ENCODE results near the gene PLCD3. TPM values are rescaled to one million over a fixed set of nuclear protein-coding genes. Genes with fewer than 3 reads are reported as not detected.

PLCD3 gene
- total and polyA plus RNA-seq, 10 donors: 1.5 to 9.9 (median 6.3) TPM

- no peaks in the 10 kb centered on the region for H3K9me3 ChIP-seq
- WGBS, 5 donors: 20 to 34% (median 22%) methylated on average over 25 to 71 of the region's 71 CpGs
- peaks cover 16 to 56% (median 46%) of the 10 kb centered on the region in 6 donors for H3K4me1 ChIP-seq
- intact Hi-C loops (cut with DNase I; ENCODE audit: low total_unique reads): no loop called here
- peak; percentile 87 for DNase-seq
- H3K4me3 ChIP-seq: peak overlapping the region; percentile 12 to 67 (median 40)
- no peaks in the 10 kb centered on the region for H3K27me3 ChIP-seq (replicated peaks in 1 of 7)
- H3K36me3 ChIP-seq: peaks cover 0 to 6% (median 0%) of the 10 kb centered on the region in 6 donors
- TF ChIP-seq POLR2AphosphoS5 (IDR thresholded peaks at IDR 0.05): peak in 2 of 3 donors; percentile 38 to 69
- TF ChIP-seq POLR2A (IDR thresholded peaks at IDR 0.05): no peak
- H3K27ac ChIP-seq: peak overlapping the region; percentile 85 to 91 (median 90)
Measured at GRCh38 chr17:45144199-45145034, 12.1 kb upstream of the PLCD3 start.

GRCh38 chr17:45143767-45144198 is 11.5 kb upstream of the PLCD3 start:
- TF ChIP-seq, protein P1, sequence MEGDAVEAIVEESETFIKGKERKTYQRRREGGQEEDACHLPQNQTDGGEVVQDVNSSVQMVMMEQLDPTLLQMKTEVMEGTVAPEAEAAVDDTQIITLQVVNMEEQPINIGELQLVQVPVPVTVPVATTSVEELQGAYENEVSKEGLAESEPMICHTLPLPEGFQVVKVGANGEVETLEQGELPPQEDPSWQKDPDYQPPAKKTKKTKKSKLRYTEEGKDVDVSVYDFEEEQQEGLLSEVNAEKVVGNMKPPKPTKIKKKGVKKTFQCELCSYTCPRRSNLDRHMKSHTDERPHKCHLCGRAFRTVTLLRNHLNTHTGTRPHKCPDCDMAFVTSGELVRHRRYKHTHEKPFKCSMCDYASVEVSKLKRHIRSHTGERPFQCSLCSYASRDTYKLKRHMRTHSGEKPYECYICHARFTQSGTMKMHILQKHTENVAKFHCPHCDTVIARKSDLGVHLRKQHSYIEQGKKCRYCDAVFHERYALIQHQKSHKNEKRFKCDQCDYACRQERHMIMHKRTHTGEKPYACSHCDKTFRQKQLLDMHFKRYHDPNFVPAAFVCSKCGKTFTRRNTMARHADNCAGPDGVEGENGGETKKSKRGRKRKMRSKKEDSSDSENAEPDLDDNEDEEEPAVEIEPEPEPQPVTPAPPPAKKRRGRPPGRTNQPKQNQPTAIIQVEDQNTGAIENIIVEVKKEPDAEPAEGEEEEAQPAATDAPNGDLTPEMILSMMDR (IDR thresholded peaks at IDR 0.05 in 8 of 11, conservative IDR thresholded peaks at IDR 0.05 in 3 of 11): no peak
- TF ChIP-seq POLR2AphosphoS5 (IDR thresholded peaks at IDR 0.05) (peak; percentile 48 to 74 (median 54)), POLR2A (IDR thresholded peaks at IDR 0.05) (peak in 1 of 3 donors; percentile 18)
- Histone ChIP-seq H3K4me3 (peak overlapping the region; percentile 12 to 67 (median 40)), H3K27ac (peak overlapping the region; percentile 85 to 91 (median 90)), H3K27me3 (replicated peaks in 1 of 7) (no peaks in the 10 kb centered on the region), H3K4me1 (peaks cover 16 to 50% (median 44%) of the 10 kb centered on the region in 6 donors), H3K9me3 (no peaks in the 10 kb centered on the region), H3K36me3 (peaks cover 0 to 13% (median 0%) of the 10 kb centered on the region in 6 donors)
- DNase-seq: peak; percentile 91
- 8 to 27% (median 10%) methylated on average over 11 to 21 of the region's 21 CpGs for WGBS, 5 donors
- intact Hi-C loops (cut with DNase I; ENCODE audit: low total_unique reads): no loop called here

GRCh38 chr17:45143094-45143670 is 10.9 kb upstream of the PLCD3 start:
- Histone ChIP-seq H3K4me1 (peaks cover 16 to 46% (median 42%) of the 10 kb centered on the region in 6 donors), H3K36me3 (peaks cover 0 to 19% (median 0%) of the 10 kb centered on the region in 6 donors), H3K27me3 (replicated peaks in 1 of 7) (no peaks in the 10 kb centered on the region), H3K27ac (peak overlapping the region; percentile 85 to 91 (median 90)), H3K4me3 (peak overlapping the region in 4 of 8 donors; percentile 27 to 67 (median 48)), H3K9me3 (no peaks in the 10 kb centered on the region)
- WGBS, 5 donors: 81 to 87% (median 86%) methylated on average over 13 of the region's 13 CpGs
- TF ChIP-seq, protein P1 (IDR thresholded peaks at IDR 0.05 in 8 of 11, conservative IDR thresholded peaks at IDR 0.05 in 3 of 11): no peak
- TF ChIP-seq POLR2AphosphoS5 (IDR thresholded peaks at IDR 0.05) (no peak), POLR2A (IDR thresholded peaks at IDR 0.05) (no peak)
- intact Hi-C loops (cut with DNase I; ENCODE audit: low total_unique reads): no loop called here
- DNase-seq: peak; percentile 69

GRCh38 chr17:45139533-45139920 is 7.2 kb upstream of the PLCD3 start:
- intact Hi-C loops (cut with DNase I; ENCODE audit: low total_unique reads): no loop called here
- Histone ChIP-seq H3K27ac (no peak overlapping the region), H3K9me3 (no peaks in the 10 kb centered on the region), H3K27me3 (replicated peaks in 1 of 7) (no peaks in the 10 kb centered on the region), H3K36me3 (peaks cover 0 to 31% (median 0%) of the 10 kb centered on the region in 6 donors), H3K4me3 (no peak overlapping the region), H3K4me1 (peaks cover 10 to 43% (median 36%) of the 10 kb centered on the region in 6 donors)
- no peak for TF ChIP-seq POLR2A (IDR thresholded peaks at IDR 0.05)
- TF ChIP-seq POLR2AphosphoS5 (IDR thresholded peaks at IDR 0.05): no peak
- TF ChIP-seq, protein P1 (IDR thresholded peaks at IDR 0.05 in 8 of 11, conservative IDR thresholded peaks at IDR 0.05 in 3 of 11): no peak
- WGBS, 5 donors: 85 to 92% (median 89%) methylated on average over 4 of the region's 4 CpGs
- DNase-seq: peak; percentile 18
